Activated T-helper 1 cell treated with anti-CD3 and anti-CD28 coated beads, Interleukin-12 subunit alpha, Interleukin-12 subunit beta, Interleukin-2, Interleukin-4 antibody, amounts not matched to agents 30 ng/mL and 10 ng/mL and 1 ng/mL, durations not matched to agents 14 hours and 24 hours and 36 hours (primary cell): ENCODE data around the gene SCMH1. TPM values are rescaled to one million over a fixed set of nuclear protein-coding genes. Genes with fewer than 3 reads are reported as not detected.

Experiments
- DNase-seq: peaks from one replicate; pipeline ENCODE4 v3.0.0; 2021; ENCODE audit warnings: low spot score
- H3K27ac Mint-ChIP-seq: one replicate; pipeline ENCODE4 v1.8.0; 2021; ENCODE audit warnings: mild to moderate bottlenecking, mixed read lengths
- H3K27me3 Mint-ChIP-seq: one replicate; pipeline ENCODE4 v1.8.0; 2022; ENCODE audit warnings: mild to moderate bottlenecking, moderate library complexity, mixed read lengths; ENCODE audit not compliant: insufficient read depth
- H3K36me3 Mint-ChIP-seq: one replicate; pipeline ENCODE4 v1.8.0; 2021; ENCODE audit warnings: low read depth, mixed read lengths
- H3K4me1 Mint-ChIP-seq: one replicate; pipeline ENCODE4 v1.8.0; 2021; ENCODE audit warnings: low read depth, mixed read lengths
- H3K4me3 Mint-ChIP-seq: one replicate; pipeline ENCODE4 v1.8.0; 2021; ENCODE audit warnings: mild to moderate bottlenecking, moderate library complexity, mixed read lengths
- H3K9me3 Mint-ChIP-seq: one replicate; pipeline ENCODE4 v1.8.0; 2021; ENCODE audit warnings: mixed read lengths
- intact Hi-C: fragments of 100-400 bp; cut with micrococcal nuclease; formaldehyde crosslinking; loops from one replicate; pipeline ENCODE4 v1.15.1; 2024
- total RNA-seq: library from RNA; stranded (reverse); gene quantifications from 2 replicates; pipeline ENCODE4 v1.2.3, GENCODE V29; 2022

SCMH1 gene
- total RNA-seq, 1 donor from 2014 or later, result 18.5 TPM

DNA sequence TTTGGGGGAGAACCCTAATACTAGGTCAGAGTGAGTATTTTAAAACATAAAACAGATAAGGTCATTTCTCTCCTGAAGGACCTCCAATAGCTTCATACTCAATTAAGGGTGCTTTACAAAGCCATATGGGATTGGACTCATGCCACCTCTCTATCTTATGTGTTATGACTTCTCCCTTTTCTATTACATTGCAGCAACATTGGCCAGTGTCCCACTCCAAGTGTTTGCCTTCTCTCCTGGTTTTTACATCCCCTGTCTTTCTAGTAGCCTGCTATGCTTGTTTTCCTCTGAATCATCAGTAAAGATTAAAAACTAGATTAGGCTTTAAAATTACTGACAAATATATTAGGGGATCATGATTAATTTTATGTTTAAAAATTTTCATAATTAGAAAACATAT, 66.6 kb downstream of the SCMH1 start:
- peaks cover 4% of the 10 kb centered on the region for H3K36me3 Mint-ChIP-seq
- peaks cover 12% of the 10 kb centered on the region for H3K9me3 Mint-ChIP-seq
- H3K4me1 Mint-ChIP-seq, result no peaks in the 10 kb centered on the region
- no peak overlapping the region for H3K4me3 Mint-ChIP-seq
- no peak overlapping the region for H3K27ac Mint-ChIP-seq
- no peak for DNase-seq
- intact Hi-C loops, result no loop called here
- H3K27me3 Mint-ChIP-seq, result no peaks in the 10 kb centered on the region

- Mint-ChIP-seq H3K27me3 (no peaks in the 10 kb centered on the region), H3K27ac (no peak overlapping the region), H3K36me3 (peaks cover 5% of the 10 kb centered on the region), H3K4me1 (no peaks in the 10 kb centered on the region), H3K9me3 (peaks cover 14% of the 10 kb centered on the region), H3K4me3 (no peak overlapping the region)
- intact Hi-C loops, result no loop called here
- DNase-seq, result no peak
Observed at GRCh38 chr1:41174170-41174569, 67.9 kb downstream of the SCMH1 start.

DNA sequence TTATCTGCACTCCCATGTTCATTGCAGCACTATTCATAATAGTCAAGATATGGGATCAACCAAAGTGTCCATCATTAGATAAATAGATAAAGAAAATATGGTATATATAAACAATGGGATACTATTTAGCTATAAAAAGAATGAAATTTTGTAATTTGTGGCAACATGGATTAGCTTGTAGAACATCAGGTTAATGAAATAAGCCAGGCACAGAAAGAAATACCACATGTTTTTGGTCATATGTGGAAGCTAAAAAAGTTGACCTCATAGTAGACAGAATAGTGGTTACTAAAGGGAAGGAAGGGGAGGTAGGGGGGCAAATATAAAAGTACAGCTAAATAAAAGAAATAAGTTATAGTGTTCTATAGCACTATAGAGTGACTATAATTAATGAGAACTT, 68.5 kb downstream of the SCMH1 start:
- Mint-ChIP-seq H3K27ac (no peak overlapping the region), H3K4me1 (no peaks in the 10 kb centered on the region), H3K36me3 (peaks cover 5% of the 10 kb centered on the region), H3K27me3 (no peaks in the 10 kb centered on the region), H3K4me3 (no peak overlapping the region), H3K9me3 (peaks cover 13% of the 10 kb centered on the region)
- intact Hi-C loops, result no loop called here
- DNase-seq, result no peak

DNA sequence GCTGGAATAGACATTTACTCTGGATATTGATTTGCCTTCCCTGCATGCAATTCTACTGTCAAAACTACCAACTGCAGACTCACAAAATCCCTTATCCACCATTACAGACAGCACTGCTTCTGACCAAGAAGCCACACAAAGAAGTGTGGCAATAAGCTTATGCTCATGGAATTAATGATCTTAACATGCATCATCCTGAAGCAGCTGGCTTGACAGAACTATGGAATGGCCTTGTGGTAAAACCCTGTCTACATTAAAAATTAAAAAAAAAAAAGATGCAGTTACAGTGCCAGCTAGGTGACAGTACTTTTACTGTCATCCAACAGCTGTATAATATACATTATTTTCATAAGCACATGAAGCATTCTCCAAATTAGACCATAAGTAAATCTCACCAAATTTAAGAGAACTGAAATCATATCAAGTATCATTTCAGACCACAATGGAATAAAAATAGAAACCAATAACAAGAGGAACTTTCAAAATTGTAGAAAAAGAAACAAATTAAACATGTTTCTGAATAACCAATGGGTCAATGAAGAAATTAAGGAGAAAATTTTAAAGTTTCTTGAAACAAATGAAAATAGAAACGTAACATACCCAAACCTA, 70.7 kb downstream of the SCMH1 start:
- H3K4me1 Mint-ChIP-seq, result no peaks in the 10 kb centered on the region
- intact Hi-C loops, result no loop called here
- peaks cover 5% of the 10 kb centered on the region for H3K36me3 Mint-ChIP-seq
- no peak for DNase-seq
- H3K27ac Mint-ChIP-seq, result no peak overlapping the region
- H3K9me3 Mint-ChIP-seq, result peaks cover 34% of the 10 kb centered on the region
- H3K27me3 Mint-ChIP-seq, result no peaks in the 10 kb centered on the region
- no peak overlapping the region for H3K4me3 Mint-ChIP-seq

DNA sequence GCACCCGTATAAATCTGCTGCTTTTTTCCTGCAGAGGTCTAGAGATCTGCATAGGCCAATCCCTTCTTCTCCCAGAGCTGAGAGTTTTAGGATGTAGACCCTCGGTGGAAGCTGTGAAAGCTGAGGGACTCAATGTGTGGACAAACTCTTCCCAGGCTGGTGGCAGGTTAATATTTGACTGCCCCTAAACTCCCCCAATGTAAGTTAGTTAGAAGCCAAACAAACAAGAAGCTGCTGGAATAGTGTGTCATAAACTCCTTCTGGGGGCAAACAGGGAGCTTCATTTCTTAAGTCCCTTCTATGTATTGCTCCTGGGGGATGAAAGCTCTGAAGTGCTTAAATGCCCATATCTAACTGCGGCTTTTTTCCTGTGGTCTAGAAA, 72.3 kb downstream of the SCMH1 start:
- DNase-seq, result no peak
- no peak overlapping the region for H3K27ac Mint-ChIP-seq
- H3K4me3 Mint-ChIP-seq, result no peak overlapping the region
- H3K36me3 Mint-ChIP-seq, result peaks cover 7% of the 10 kb centered on the region
- no peaks in the 10 kb centered on the region for H3K4me1 Mint-ChIP-seq
- H3K27me3 Mint-ChIP-seq, result no peaks in the 10 kb centered on the region
- intact Hi-C loops, result no loop called here
- H3K9me3 Mint-ChIP-seq, result peaks cover 33% of the 10 kb centered on the region

- Mint-ChIP-seq H3K4me3 (no peak overlapping the region), H3K9me3 (peaks cover 33% of the 10 kb centered on the region)
Observed at GRCh38 chr1:41169066-41169798, 72.9 kb downstream of the SCMH1 start.

DNA sequence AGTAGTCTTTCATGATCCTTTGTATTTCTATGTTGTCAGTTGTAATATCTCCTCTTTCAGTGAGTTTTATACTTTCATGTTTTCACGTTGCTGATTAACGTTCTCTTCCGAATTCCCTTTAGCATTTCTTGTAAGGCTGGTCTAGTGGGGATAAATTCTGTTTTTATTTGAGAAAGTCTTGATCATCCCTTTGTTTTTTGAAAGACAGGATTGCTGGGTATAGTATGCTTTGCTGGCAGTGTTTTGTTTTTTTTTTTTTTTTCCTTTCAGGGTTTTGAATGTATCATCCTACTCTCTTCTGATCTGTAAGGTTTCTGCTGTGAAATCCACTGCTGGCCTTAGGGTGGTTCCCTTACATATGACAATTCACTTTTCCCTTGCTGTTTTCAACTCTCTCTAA, 74.4 kb downstream of the SCMH1 start:
- Mint-ChIP-seq H3K4me1 (no peaks in the 10 kb centered on the region), H3K9me3 (peaks cover 33% of the 10 kb centered on the region), H3K27ac (no peak overlapping the region), H3K36me3 (peaks cover 7% of the 10 kb centered on the region), H3K4me3 (no peak overlapping the region), H3K27me3 (no peaks in the 10 kb centered on the region)
- no peak for DNase-seq
- intact Hi-C loops, result no loop called here

More at GRCh38 chr1:41169066-41169798, 72.9 kb downstream of the SCMH1 start:
- Mint-ChIP-seq H3K4me1 (no peaks in the 10 kb centered on the region), H3K36me3 (peaks cover 7% of the 10 kb centered on the region), H3K27me3 (no peaks in the 10 kb centered on the region), H3K27ac (no peak overlapping the region)
- intact Hi-C loops, result no loop called here
- DNase-seq, result no peak

DNA sequence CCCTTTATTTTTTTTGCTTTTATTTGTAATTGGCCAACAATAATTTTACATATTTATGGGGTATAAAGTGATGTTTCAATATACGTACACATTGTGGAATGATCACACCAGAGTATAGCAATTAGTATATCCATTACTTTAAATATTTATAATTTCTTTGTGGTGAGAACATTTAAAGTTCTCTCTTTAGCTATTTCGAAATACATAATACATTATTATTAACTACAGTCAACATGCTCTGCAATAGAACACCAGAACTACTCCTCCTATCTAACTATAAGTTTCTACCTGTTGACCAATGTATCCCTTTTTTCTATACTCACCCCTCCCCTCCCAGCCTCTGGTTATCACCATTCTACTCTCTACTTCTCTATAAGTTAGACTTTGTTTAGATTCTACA, 77.4 kb downstream of the SCMH1 start:
- Mint-ChIP-seq H3K9me3 (peaks cover 26% of the 10 kb centered on the region), H3K4me3 (no peak overlapping the region), H3K27me3 (no peaks in the 10 kb centered on the region), H3K36me3 (peaks cover 2% of the 10 kb centered on the region), H3K27ac (no peak overlapping the region), H3K4me1 (no peaks in the 10 kb centered on the region)
- DNase-seq, result no peak
- intact Hi-C loops, result no loop called here

- no peak overlapping the region for H3K27ac Mint-ChIP-seq
- H3K4me3 Mint-ChIP-seq, result no peak overlapping the region
- intact Hi-C loops, result no loop called here
- peaks cover 2% of the 10 kb centered on the region for H3K36me3 Mint-ChIP-seq
- H3K4me1 Mint-ChIP-seq, result no peaks in the 10 kb centered on the region
- H3K27me3 Mint-ChIP-seq, result no peaks in the 10 kb centered on the region
- DNase-seq, result no peak
- H3K9me3 Mint-ChIP-seq, result peaks cover 12% of the 10 kb centered on the region
Observed at GRCh38 chr1:41162441-41162840, 79.7 kb downstream of the SCMH1 start.

- intact Hi-C loops, result no loop called here
- Mint-ChIP-seq H3K4me3 (no peak overlapping the region), H3K9me3 (peaks cover 7% of the 10 kb centered on the region), H3K27me3 (no peaks in the 10 kb centered on the region), H3K4me1 (no peaks in the 10 kb centered on the region), H3K36me3 (peaks cover 2% of the 10 kb centered on the region), H3K27ac (no peak overlapping the region)
- no peak for DNase-seq
Observed at GRCh38 chr1:41161846-41162245, 80.3 kb downstream of the SCMH1 start.

- Mint-ChIP-seq H3K4me3 (no peak overlapping the region), H3K9me3 (peaks cover under 1% of the 10 kb centered on the region), H3K36me3 (no peaks in the 10 kb centered on the region), H3K27ac (no peak overlapping the region), H3K4me1 (no peaks in the 10 kb centered on the region), H3K27me3 (no peaks in the 10 kb centered on the region)
- intact Hi-C loops, result no loop called here
- no peak for DNase-seq
Observed at GRCh38 chr1:41160498-41161110, 81.5 kb downstream of the SCMH1 start.

- no peak for DNase-seq
- H3K27ac Mint-ChIP-seq, result no peak overlapping the region
- H3K9me3 Mint-ChIP-seq, result no peaks in the 10 kb centered on the region
- no peaks in the 10 kb centered on the region for H3K4me1 Mint-ChIP-seq
- H3K27me3 Mint-ChIP-seq, result no peaks in the 10 kb centered on the region
- no peaks in the 10 kb centered on the region for H3K36me3 Mint-ChIP-seq
- intact Hi-C loops, result no loop called here
- H3K4me3 Mint-ChIP-seq, result no peak overlapping the region
Observed at GRCh38 chr1:41158966-41159365, 83.1 kb downstream of the SCMH1 start.

DNA sequence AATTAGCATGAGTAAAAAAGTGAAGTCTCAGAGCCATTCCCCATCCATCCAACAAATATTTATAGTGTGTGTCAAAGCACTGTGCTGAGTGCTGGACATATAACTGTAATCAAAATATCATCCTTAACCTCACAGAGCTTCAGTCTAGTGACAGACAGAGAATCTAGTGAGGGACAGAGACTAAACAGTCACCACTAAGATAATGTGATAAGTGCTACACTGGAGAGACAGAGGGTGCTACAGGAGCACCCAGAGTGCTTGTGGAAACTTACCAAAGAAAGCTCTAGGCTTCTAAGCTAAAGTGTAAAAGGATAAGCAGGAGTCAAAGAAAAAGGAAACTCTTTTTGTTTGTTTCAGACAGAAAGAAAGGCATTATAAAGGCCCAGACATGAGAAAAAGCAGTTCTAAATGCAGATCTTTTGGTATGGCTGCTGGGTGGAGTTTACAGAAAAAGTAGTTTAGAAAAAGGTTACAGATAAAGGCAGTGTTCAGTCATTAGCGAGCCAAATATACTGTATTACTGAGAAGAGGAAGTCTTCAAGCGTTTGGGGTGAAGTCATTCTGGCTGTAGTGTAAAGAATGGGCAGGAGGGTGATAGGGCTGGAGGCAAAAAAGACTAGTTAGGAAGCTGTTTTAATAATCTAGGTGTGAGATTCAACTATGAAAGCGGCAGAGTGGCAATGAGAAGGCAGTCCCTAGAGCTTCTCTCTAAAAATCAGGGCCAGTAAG, 83.8 kb downstream of the SCMH1 start:
- no peaks in the 10 kb centered on the region for H3K27me3 Mint-ChIP-seq
- intact Hi-C loops, result no loop called here
- H3K36me3 Mint-ChIP-seq, result no peaks in the 10 kb centered on the region
- H3K4me1 Mint-ChIP-seq, result no peaks in the 10 kb centered on the region
- H3K9me3 Mint-ChIP-seq, result no peaks in the 10 kb centered on the region
- DNase-seq, result no peak
- no peak overlapping the region for H3K4me3 Mint-ChIP-seq
- no peak overlapping the region for H3K27ac Mint-ChIP-seq
